Activated gamma-delta T cell treated with Interleukin-2 at 50 U/mL for 16 hours (primary cell): Measurements from ENCODE around the gene ISY1.
"Not testable (repeated sequence)": the region's sequence is repeated elsewhere in the genome, so short reads cannot be mapped to it uniquely, and the experiment has no call there.

Source experiments
- DNase-seq: peaks from one replicate; pipeline ENCODE4 v3.0.0-alpha.2; 2020

The ISY1 gene

GRCh38 chr3:129120254-129121004 is 40.4 kb downstream of the ISY1 start:
- peak; percentile 92 for DNase-seq

- no peak for DNase-seq
Observed at GRCh38 chr3:129119365-129120100, 41.3 kb downstream of the ISY1 start.

- peak; percentile 48 for DNase-seq
Observed at GRCh38 chr3:129118745-129119144, 42.1 kb downstream of the ISY1 start.

- DNase-seq = no peak
Observed at GRCh38 chr3:129117134-129117533, 43.7 kb downstream of the ISY1 start.

GRCh38 chr3:129116482-129116946 is 44.3 kb downstream of the ISY1 start:
- no peak for DNase-seq

GRCh38 chr3:129114455-129114854 is 46.4 kb downstream of the ISY1 start:
- no peak for DNase-seq

GRCh38 chr3:129112308-129113052 is 48.4 kb downstream of the ISY1 start:
- DNase-seq = no peak

- DNase-seq = not testable (repeated sequence)
Observed at GRCh38 chr3:129111076-129111780, 49.6 kb downstream of the ISY1 start.

- no peak for DNase-seq
Observed at GRCh38 chr3:129107793-129108192, 53.1 kb downstream of the ISY1 start.

GRCh38 chr3:129106866-129107565 is 53.8 kb downstream of the ISY1 start:
- no peak for DNase-seq

GRCh38 chr3:129106320-129106719 is 54.5 kb downstream of the ISY1 start:
- no peak for DNase-seq

GRCh38 chr3:129105862-129106261 is 55.0 kb downstream of the ISY1 start:
- no peak for DNase-seq

- DNase-seq = no peak
Observed at GRCh38 chr3:129104498-129105079, 56.3 kb downstream of the ISY1 start.

- no peak for DNase-seq
Observed at GRCh38 chr3:129104051-129104450, 56.8 kb downstream of the ISY1 start.

GRCh38 chr3:129103296-129103695 is 57.6 kb downstream of the ISY1 start:
- DNase-seq = no peak

- DNase-seq = no peak
Observed at GRCh38 chr3:129101370-129102138, 59.3 kb downstream of the ISY1 start.

- no peak for DNase-seq
Observed at GRCh38 chr3:129100274-129100673, 60.6 kb downstream of the ISY1 start.

- DNase-seq = no peak
Observed at GRCh38 chr3:129095285-129095684, 65.6 kb downstream of the ISY1 start.

GRCh38 chr3:129088312-129088711 is 72.6 kb downstream of the ISY1 start:
- not testable (repeated sequence) for DNase-seq

- DNase-seq = not testable (repeated sequence)
Observed at GRCh38 chr3:129087904-129088303, 73.0 kb downstream of the ISY1 start.

- no peak for DNase-seq
Observed at GRCh38 chr3:129087138-129087702, 73.6 kb downstream of the ISY1 start.
